Activated CD8-positive, alpha-beta T cell treated with anti-CD3 and anti-CD28 coated beads for 36 hours (primary cell): ENCODE measurements around the gene PTPRN2. TPM values are rescaled to one million over a fixed set of nuclear protein-coding genes. Genes with fewer than 3 reads are reported as not detected.
"Not testable (repeated sequence)": the region's sequence is repeated elsewhere in the genome, so short reads cannot be mapped to it uniquely, and the experiment has no call there.

Source experiments
- ATAC-seq: fragments of 200-7000 bp; cut with Tn5 transposase; one replicate; pipeline ENCODE4 v1.10.0; 2021; ENCODE audit warnings: mild to moderate bottlenecking, moderate library complexity
- CTCF ChIA-PET: fragments of 350-600 bp; sonication (Branson Sonifier 250); formaldehyde crosslinking; loops from one replicate; lab custom pipeline; 2021; ENCODE audit warnings: antibody characterized with exemption; lab: Charles Lee
- POLR2A ChIA-PET: fragments of 350-600 bp; sonication (Branson Sonifier 250); formaldehyde crosslinking; loops from one replicate; lab custom pipeline; 2021; ENCODE audit warnings: antibody characterized with exemption; lab: Charles Lee
- DNase-seq: peaks from one replicate; pipeline ENCODE4 v3.0.0-alpha.2; 2020
- H3K27ac Mint-ChIP-seq: one replicate; pipeline ENCODE4 v1.8.0; 2021; ENCODE audit warnings: mild to moderate bottlenecking, mixed read lengths
- H3K27me3 Mint-ChIP-seq: one replicate; pipeline ENCODE4 v1.8.0; 2021; ENCODE audit warnings: mixed read lengths
- H3K36me3 Mint-ChIP-seq: one replicate; pipeline ENCODE4 v1.8.0; 2021; ENCODE audit warnings: low read depth, mixed read lengths
- H3K4me1 Mint-ChIP-seq: one replicate; pipeline ENCODE4 v1.8.0; 2021; ENCODE audit warnings: low read depth, mixed read lengths
- H3K4me3 Mint-ChIP-seq: one replicate; pipeline ENCODE4 v1.8.0; 2021; ENCODE audit warnings: mild to moderate bottlenecking, moderate library complexity, mixed read lengths
- H3K9me3 Mint-ChIP-seq: one replicate; pipeline ENCODE4 v1.8.0; 2021; ENCODE audit warnings: mixed read lengths
- CTCF ChIP-seq: fragments of 200-600 bp; IDR thresholded peaks from one replicate; pipeline ENCODE4 v1.8.0; 2022; ENCODE audit warnings: antibody characterized with exemption, mild to moderate bottlenecking
- intact Hi-C: fragments of 100-400 bp; cut with micrococcal nuclease; formaldehyde crosslinking; loops from one replicate; pipeline ENCODE4 v1.10.0; 2022
- total RNA-seq, 2 experiments: library from RNA; stranded (reverse); gene quantifications; one replicate each; pipeline ENCODE4 v1.2.3, GENCODE V29; 2021

Gene PTPRN2
- total RNA-seq, 2 experiments from 2014 or later = 0.49 to 0.65 TPM

- CTCF ChIA-PET = interaction anchor here (1.7 kb wide), 1 partner anchor 12 kb away, joined by 6 read pairs; no protein-coding TSS in a partner anchor
- no peak for TF ChIP-seq CTCF
- H3K9me3 Mint-ChIP-seq = peaks cover 12% of the 10 kb centered on the region
- H3K36me3 Mint-ChIP-seq = no peaks in the 10 kb centered on the region
- ATAC-seq = no peak
- peaks cover 2% of the 10 kb centered on the region for H3K27me3 Mint-ChIP-seq
- no peak overlapping the region for H3K27ac Mint-ChIP-seq
- H3K4me3 Mint-ChIP-seq = no peak overlapping the region
- H3K4me1 Mint-ChIP-seq = no peaks in the 10 kb centered on the region
- no peak for DNase-seq
- intact Hi-C loops = no loop called here
- POLR2A ChIA-PET = no interaction called here
Measured at GRCh38 chr7:158420591-158421340, 166.9 kb downstream of the PTPRN2 start.

- Mint-ChIP-seq H3K4me1 (no peaks in the 10 kb centered on the region), H3K36me3 (no peaks in the 10 kb centered on the region), H3K9me3 (peaks cover 12% of the 10 kb centered on the region), H3K4me3 (no peak overlapping the region), H3K27me3 (peaks cover 2% of the 10 kb centered on the region), H3K27ac (no peak overlapping the region)
- ChIA-PET POLR2A (no interaction called here), CTCF (interaction anchor here (0.7 to 1.7 kb wide), 2 partner anchors 10 to 14 kb away, joined by 3 to 6 read pairs; no protein-coding TSS in a partner anchor)
- TF ChIP-seq CTCF = no peak
- no peak for DNase-seq
- ATAC-seq = no peak
- intact Hi-C loops = no loop called here
Measured at GRCh38 chr7:158419238-158419785, 168.3 kb downstream of the PTPRN2 start.

GRCh38 chr7:158418395-158418794 lies 169.2 kb downstream of the PTPRN2 start:
- ATAC-seq, DNase-seq, H3K36me3 Mint-ChIP-seq, H3K27me3 Mint-ChIP-seq, H3K4me3 Mint-ChIP-seq, intact Hi-C loops, POLR2A ChIA-PET, H3K27ac Mint-ChIP-seq, H3K4me1 Mint-ChIP-seq, CTCF ChIA-PET: not testable (repeated sequence)
- peaks cover 12% of the 10 kb centered on the region for H3K9me3 Mint-ChIP-seq

- CTCF ChIA-PET = no interaction called here
- peaks cover 12% of the 10 kb centered on the region for H3K9me3 Mint-ChIP-seq
- ATAC-seq (no peak), DNase-seq (no peak)
- no peaks in the 10 kb centered on the region for H3K36me3 Mint-ChIP-seq
- H3K4me1 Mint-ChIP-seq = no peaks in the 10 kb centered on the region
- POLR2A ChIA-PET = no interaction called here
- H3K27ac Mint-ChIP-seq = no peak overlapping the region
- no peak for TF ChIP-seq CTCF
- no peaks in the 10 kb centered on the region for H3K27me3 Mint-ChIP-seq
- intact Hi-C loops = no loop called here
- no peak overlapping the region for H3K4me3 Mint-ChIP-seq
Measured at GRCh38 chr7:158416283-158416933, 171.2 kb downstream of the PTPRN2 start.

- ChIA-PET CTCF (no interaction called here), POLR2A (no interaction called here)
- Mint-ChIP-seq H3K9me3 (peaks cover 12% of the 10 kb centered on the region), H3K4me3 (no peak overlapping the region), H3K27me3 (no peaks in the 10 kb centered on the region), H3K27ac (no peak overlapping the region), H3K4me1 (no peaks in the 10 kb centered on the region), H3K36me3 (no peaks in the 10 kb centered on the region)
- intact Hi-C loops = no loop called here
- no peak for TF ChIP-seq CTCF
- no peak for ATAC-seq
- no peak for DNase-seq
Measured at GRCh38 chr7:158415316-158415715, 172.3 kb downstream of the PTPRN2 start.
